Measurements from ENCODE around the gene IDI2. TPM values are rescaled to one million over a fixed set of nuclear protein-coding genes. Genes with fewer than 3 reads are reported as not detected.
"Not testable (repeated sequence)": the region's sequence is repeated elsewhere in the genome, so short reads cannot be mapped to it uniquely, and the experiment has no call there.

Gene IDI2
- total RNA-seq, 1 experiment from 2014 or later: not detected

GRCh38 chr10:1068380-1069361 lies 43.0 kb upstream of the IDI2 start:
- ChIA-PET CTCF (interaction anchor here (1.3 kb wide), 1 partner anchor 20 kb away, joined by 3 read pairs; the partner anchor contains the start of gene IDI1), POLR2A (no interaction called here)
- Mint-ChIP-seq H3K4me3 (no peak overlapping the region), H3K27me3 (ENCODE audit: low read depth) (no peaks in the 10 kb centered on the region), H3K9me3 (no peaks in the 10 kb centered on the region), H3K27ac (no peak overlapping the region), H3K4me1 (peaks cover 6% of the 10 kb centered on the region; the same call in 1 of the 2 replicates), H3K36me3 (peaks cover 10% of the 10 kb centered on the region)
- no peak for TF ChIP-seq GTF2I (CRISPR knock-in tag; conservative IDR thresholded peaks at IDR 0.05)
- TF ChIP-seq, protein P1, sequence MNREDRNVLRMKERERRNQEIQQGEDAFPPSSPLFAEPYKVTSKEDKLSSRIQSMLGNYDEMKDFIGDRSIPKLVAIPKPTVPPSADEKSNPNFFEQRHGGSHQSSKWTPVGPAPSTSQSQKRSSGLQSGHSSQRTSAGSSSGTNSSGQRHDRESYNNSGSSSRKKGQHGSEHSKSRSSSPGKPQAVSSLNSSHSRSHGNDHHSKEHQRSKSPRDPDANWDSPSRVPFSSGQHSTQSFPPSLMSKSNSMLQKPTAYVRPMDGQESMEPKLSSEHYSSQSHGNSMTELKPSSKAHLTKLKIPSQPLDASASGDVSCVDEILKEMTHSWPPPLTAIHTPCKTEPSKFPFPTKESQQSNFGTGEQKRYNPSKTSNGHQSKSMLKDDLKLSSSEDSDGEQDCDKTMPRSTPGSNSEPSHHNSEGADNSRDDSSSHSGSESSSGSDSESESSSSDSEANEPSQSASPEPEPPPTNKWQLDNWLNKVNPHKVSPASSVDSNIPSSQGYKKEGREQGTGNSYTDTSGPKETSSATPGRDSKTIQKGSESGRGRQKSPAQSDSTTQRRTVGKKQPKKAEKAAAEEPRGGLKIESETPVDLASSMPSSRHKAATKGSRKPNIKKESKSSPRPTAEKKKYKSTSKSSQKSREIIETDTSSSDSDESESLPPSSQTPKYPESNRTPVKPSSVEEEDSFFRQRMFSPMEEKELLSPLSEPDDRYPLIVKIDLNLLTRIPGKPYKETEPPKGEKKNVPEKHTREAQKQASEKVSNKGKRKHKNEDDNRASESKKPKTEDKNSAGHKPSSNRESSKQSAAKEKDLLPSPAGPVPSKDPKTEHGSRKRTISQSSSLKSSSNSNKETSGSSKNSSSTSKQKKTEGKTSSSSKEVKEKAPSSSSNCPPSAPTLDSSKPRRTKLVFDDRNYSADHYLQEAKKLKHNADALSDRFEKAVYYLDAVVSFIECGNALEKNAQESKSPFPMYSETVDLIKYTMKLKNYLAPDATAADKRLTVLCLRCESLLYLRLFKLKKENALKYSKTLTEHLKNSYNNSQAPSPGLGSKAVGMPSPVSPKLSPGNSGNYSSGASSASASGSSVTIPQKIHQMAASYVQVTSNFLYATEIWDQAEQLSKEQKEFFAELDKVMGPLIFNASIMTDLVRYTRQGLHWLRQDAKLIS (CRISPR knock-in tag; IDR thresholded peaks at IDR 0.05; ENCODE audit: borderline replicate concordance): no peak
- TF ChIP-seq, protein P2, sequence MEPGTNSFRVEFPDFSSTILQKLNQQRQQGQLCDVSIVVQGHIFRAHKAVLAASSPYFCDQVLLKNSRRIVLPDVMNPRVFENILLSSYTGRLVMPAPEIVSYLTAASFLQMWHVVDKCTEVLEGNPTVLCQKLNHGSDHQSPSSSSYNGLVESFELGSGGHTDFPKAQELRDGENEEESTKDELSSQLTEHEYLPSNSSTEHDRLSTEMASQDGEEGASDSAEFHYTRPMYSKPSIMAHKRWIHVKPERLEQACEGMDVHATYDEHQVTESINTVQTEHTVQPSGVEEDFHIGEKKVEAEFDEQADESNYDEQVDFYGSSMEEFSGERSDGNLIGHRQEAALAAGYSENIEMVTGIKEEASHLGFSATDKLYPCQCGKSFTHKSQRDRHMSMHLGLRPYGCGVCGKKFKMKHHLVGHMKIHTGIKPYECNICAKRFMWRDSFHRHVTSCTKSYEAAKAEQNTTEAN (CRISPR knock-in tag; IDR thresholded peaks at IDR 0.05): no peak
- TF ChIP-seq CREM (CRISPR knock-in tag; IDR thresholded peaks at IDR 0.05): no peak
- TF ChIP-seq ZNF416 (CRISPR knock-in tag; IDR thresholded peaks at IDR 0.05): no peak
- TF ChIP-seq, protein P3, sequence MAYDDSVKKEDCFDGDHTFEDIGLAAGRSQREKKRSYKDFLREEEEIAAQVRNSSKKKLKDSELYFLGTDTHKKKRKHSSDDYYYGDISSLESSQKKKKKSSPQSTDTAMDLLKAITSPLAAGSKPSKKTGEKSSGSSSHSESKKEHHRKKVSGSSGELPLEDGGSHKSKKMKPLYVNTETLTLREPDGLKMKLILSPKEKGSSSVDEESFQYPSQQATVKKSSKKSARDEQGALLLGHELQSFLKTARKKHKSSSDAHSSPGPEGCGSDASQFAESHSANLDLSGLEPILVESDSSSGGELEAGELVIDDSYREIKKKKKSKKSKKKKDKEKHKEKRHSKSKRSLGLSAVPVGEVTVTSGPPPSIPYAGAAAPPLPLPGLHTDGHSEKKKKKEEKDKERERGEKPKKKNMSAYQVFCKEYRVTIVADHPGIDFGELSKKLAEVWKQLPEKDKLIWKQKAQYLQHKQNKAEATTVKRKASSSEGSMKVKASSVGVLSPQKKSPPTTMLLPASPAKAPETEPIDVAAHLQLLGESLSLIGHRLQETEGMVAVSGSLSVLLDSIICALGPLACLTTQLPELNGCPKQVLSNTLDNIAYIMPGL (CRISPR knock-in tag; IDR thresholded peaks at IDR 0.05): no peak
- TF ChIP-seq ZNF121 (CRISPR knock-in tag; IDR thresholded peaks at IDR 0.05): no peak
- TF ChIP-seq TEAD1 (CRISPR knock-in tag; IDR thresholded peaks at IDR 0.05): no peak
- TF ChIP-seq, protein P4, sequence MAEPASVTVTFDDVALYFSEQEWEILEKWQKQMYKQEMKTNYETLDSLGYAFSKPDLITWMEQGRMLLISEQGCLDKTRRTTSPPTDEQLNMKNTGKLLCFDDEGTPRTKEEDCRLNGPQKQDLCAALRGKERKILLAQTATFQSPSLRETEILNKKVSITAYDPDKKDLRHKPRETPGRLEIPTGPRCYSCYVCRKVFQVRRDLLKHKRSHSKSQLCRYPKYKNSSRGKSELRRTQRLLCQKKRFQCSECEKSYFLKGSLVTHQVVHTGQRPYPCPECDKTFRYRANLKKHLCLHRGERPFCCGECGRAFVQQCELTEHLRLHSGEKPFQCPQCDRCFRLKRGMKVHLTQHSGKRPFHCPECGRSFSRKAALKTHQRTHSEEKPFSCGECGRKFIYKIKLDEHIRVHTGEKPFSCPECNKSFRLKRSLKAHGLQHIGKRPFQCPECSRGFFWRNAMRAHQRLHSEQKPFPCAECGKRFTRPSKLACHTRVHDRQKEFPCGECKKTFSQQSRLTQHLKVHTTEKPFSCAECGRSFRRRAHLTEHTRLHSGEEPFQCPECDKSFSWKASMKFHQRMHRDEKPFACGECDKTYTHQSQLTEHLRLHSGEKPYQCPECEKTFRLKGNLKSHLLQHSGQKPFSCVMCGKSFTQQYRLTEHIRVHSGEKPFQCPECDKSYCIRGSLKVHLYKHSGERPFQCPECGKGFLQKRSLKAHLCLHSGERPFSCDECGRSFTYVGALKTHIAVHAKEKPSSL (CRISPR knock-in tag; conservative IDR thresholded peaks at IDR 0.05): no peak
- TF ChIP-seq NFE2L1 (CRISPR knock-in tag; IDR thresholded peaks at IDR 0.05): no peak
- TF ChIP-seq, protein P5, sequence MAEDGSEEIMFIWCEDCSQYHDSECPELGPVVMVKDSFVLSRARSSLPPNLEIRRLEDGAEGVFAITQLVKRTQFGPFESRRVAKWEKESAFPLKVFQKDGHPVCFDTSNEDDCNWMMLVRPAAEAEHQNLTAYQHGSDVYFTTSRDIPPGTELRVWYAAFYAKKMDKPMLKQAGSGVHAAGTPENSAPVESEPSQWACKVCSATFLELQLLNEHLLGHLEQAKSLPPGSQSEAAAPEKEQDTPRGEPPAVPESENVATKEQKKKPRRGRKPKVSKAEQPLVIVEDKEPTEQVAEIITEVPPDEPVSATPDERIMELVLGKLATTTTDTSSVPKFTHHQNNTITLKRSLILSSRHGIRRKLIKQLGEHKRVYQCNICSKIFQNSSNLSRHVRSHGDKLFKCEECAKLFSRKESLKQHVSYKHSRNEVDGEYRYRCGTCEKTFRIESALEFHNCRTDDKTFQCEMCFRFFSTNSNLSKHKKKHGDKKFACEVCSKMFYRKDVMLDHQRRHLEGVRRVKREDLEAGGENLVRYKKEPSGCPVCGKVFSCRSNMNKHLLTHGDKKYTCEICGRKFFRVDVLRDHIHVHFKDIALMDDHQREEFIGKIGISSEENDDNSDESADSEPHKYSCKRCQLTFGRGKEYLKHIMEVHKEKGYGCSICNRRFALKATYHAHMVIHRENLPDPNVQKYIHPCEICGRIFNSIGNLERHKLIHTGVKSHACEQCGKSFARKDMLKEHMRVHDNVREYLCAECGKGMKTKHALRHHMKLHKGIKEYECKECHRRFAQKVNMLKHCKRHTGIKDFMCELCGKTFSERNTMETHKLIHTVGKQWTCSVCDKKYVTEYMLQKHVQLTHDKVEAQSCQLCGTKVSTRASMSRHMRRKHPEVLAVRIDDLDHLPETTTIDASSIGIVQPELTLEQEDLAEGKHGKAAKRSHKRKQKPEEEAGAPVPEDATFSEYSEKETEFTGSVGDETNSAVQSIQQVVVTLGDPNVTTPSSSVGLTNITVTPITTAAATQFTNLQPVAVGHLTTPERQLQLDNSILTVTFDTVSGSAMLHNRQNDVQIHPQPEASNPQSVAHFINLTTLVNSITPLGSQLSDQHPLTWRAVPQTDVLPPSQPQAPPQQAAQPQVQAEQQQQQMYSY (CRISPR knock-in tag; IDR thresholded peaks at IDR 0.05): no peak
- TF ChIP-seq, protein P6, sequence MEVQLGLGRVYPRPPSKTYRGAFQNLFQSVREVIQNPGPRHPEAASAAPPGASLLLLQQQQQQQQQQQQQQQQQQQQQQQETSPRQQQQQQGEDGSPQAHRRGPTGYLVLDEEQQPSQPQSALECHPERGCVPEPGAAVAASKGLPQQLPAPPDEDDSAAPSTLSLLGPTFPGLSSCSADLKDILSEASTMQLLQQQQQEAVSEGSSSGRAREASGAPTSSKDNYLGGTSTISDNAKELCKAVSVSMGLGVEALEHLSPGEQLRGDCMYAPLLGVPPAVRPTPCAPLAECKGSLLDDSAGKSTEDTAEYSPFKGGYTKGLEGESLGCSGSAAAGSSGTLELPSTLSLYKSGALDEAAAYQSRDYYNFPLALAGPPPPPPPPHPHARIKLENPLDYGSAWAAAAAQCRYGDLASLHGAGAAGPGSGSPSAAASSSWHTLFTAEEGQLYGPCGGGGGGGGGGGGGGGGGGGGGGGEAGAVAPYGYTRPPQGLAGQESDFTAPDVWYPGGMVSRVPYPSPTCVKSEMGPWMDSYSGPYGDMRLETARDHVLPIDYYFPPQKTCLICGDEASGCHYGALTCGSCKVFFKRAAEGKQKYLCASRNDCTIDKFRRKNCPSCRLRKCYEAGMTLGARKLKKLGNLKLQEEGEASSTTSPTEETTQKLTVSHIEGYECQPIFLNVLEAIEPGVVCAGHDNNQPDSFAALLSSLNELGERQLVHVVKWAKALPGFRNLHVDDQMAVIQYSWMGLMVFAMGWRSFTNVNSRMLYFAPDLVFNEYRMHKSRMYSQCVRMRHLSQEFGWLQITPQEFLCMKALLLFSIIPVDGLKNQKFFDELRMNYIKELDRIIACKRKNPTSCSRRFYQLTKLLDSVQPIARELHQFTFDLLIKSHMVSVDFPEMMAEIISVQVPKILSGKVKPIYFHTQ (CRISPR knock-in tag; IDR thresholded peaks at IDR 0.05): no peak
- no peak for TF ChIP-seq NFYB (CRISPR knock-in tag; conservative IDR thresholded peaks at IDR 0.05; ENCODE audit: low read depth)
- ATAC-seq (no peak), DNase-seq (ENCODE audit: low spot score) (no peak)

GRCh38 chr10:1066734-1067133 lies 41.1 kb upstream of the IDI2 start:
- ATAC-seq; H3K9me3 Mint-ChIP-seq; H3K36me3 Mint-ChIP-seq; H3K4me1 Mint-ChIP-seq; POLR2A ChIA-PET; H3K4me3 Mint-ChIP-seq; H3K27ac Mint-ChIP-seq; DNase-seq (ENCODE audit: low spot score); CTCF ChIA-PET; H3K27me3 Mint-ChIP-seq (ENCODE audit: low read depth): not testable (repeated sequence)
